Measurements from ENCODE around the gene CLN5.

CLN5 gene

DNA sequence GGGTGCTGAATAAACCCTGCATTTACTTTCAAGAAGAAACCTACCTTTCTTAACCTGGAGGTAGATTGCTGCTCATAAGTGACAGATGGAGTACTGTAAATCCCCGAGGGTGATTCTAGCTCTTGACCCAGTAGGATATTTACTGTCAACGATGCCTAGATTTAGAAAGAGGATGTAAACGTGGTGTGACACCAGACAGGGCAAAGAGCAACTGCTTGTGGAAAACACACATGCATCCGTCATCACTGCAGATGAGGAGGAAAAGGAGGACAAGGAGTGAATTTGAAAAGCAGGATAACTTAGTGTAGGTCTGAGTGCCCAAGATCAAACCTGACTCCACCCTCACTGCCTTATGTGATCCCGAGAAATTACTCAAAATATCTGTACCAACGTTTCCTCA, 9.8 kb upstream of the CLN5 start:
- H4K20me1 ChIP-seq (ENCODE audit: insufficient read depth, low read length) = no peaks in the 10 kb centered on the region
- no peak overlapping the region for H3K4me3 ChIP-seq (ENCODE audit: low read depth, low read length, poor library complexity, severe bottlenecking)
- H3K27ac ChIP-seq (ENCODE audit: low read depth, low read length, poor library complexity, severe bottlenecking) = no peak overlapping the region
- no peaks in the 10 kb centered on the region for H3F3A ChIP-seq (ENCODE audit: insufficient read depth, low read length)
- no peak overlapping the region for H2AFZ ChIP-seq (ENCODE audit: low read length)
- TF ChIP-seq CTCF (IDR thresholded peaks at IDR 0.05; ENCODE audit: low read length) (no peak), EZH2 (IDR thresholded peaks at IDR 0.05; ENCODE audit: borderline replicate concordance, low read length) (no peak)
- no peaks in the 10 kb centered on the region for H3K27me3 ChIP-seq (ENCODE audit: insufficient read depth, low read length)
- no peaks in the 10 kb centered on the region for H3K9me2 ChIP-seq (ENCODE audit: low read depth, low read length)
- H3K36me3 ChIP-seq (ENCODE audit: insufficient read depth, low read length) = no peaks in the 10 kb centered on the region
- peaks cover 7% of the 10 kb centered on the region for H3K4me1 ChIP-seq (ENCODE audit: insufficient read depth, low read length, severe bottlenecking)
- H3K9me3 ChIP-seq (ENCODE audit: low read length) = no peaks in the 10 kb centered on the region
- H3K79me2 ChIP-seq (ENCODE audit: insufficient read depth, low read length) = no peaks in the 10 kb centered on the region
- no peak overlapping the region for H3K4me2 ChIP-seq (ENCODE audit: low read length)
- H3K9ac ChIP-seq (ENCODE audit: low read length) = no peak overlapping the region

DNA sequence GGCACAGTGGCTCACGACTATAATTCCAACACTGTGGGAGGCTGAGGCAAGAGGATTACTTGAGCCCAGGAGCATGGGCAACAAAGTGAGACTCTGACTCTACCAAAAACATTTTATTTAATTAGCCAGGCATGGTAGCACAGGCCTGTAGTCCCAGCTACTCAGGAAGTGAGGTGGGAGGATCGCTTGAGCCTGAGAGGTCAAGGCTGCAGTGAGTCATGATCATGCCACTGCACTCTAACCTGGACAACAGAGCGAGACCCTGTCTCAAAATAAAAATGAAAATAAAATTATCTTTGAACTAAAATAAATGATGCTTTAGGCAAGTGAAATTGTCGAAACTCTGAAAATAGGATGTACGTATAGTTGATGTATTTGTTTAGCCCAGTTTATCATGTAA, 8.2 kb upstream of the CLN5 start:
- no peaks in the 10 kb centered on the region for H4K20me1 ChIP-seq (ENCODE audit: insufficient read depth, low read length)
- H3K27me3 ChIP-seq (ENCODE audit: insufficient read depth, low read length) = no peaks in the 10 kb centered on the region
- H2AFZ ChIP-seq (ENCODE audit: low read length) = no peak overlapping the region
- no peaks in the 10 kb centered on the region for H3K79me2 ChIP-seq (ENCODE audit: insufficient read depth, low read length)
- peaks cover 7% of the 10 kb centered on the region for H3K4me1 ChIP-seq (ENCODE audit: insufficient read depth, low read length, severe bottlenecking)
- H3K4me3 ChIP-seq (ENCODE audit: low read depth, low read length, poor library complexity, severe bottlenecking) = no peak overlapping the region
- H3F3A ChIP-seq (ENCODE audit: insufficient read depth, low read length) = no peaks in the 10 kb centered on the region
- no peaks in the 10 kb centered on the region for H3K9me2 ChIP-seq (ENCODE audit: low read depth, low read length)
- no peaks in the 10 kb centered on the region for H3K9me3 ChIP-seq (ENCODE audit: low read length)
- H3K27ac ChIP-seq (ENCODE audit: low read depth, low read length, poor library complexity, severe bottlenecking) = no peak overlapping the region
- no peak for TF ChIP-seq CTCF (IDR thresholded peaks at IDR 0.05; ENCODE audit: low read length)
- no peak for TF ChIP-seq EZH2 (IDR thresholded peaks at IDR 0.05; ENCODE audit: borderline replicate concordance, low read length)
- H3K9ac ChIP-seq (ENCODE audit: low read length) = no peak overlapping the region
- no peaks in the 10 kb centered on the region for H3K36me3 ChIP-seq (ENCODE audit: insufficient read depth, low read length)
- H3K4me2 ChIP-seq (ENCODE audit: low read length) = no peak overlapping the region

GRCh38 chr13:76991432-76991795, 467 bp upstream of the CLN5 start:
- Histone ChIP-seq H3K9ac (ENCODE audit: low read length) (peak overlapping the region; percentile 74), H3F3A (ENCODE audit: insufficient read depth, low read length) (no peaks in the 10 kb centered on the region), H4K20me1 (ENCODE audit: insufficient read depth, low read length) (no peaks in the 10 kb centered on the region), H3K36me3 (ENCODE audit: insufficient read depth, low read length) (peaks cover 10% of the 10 kb centered on the region), H3K4me2 (ENCODE audit: low read length) (peak overlapping the region; percentile 90), H3K27ac (ENCODE audit: low read depth, low read length, poor library complexity, severe bottlenecking) (peak overlapping the region; percentile 28), H3K4me3 (ENCODE audit: low read depth, low read length, poor library complexity, severe bottlenecking) (peak overlapping the region; percentile 78), H3K4me1 (ENCODE audit: insufficient read depth, low read length, severe bottlenecking) (peaks cover 24% of the 10 kb centered on the region), H3K9me2 (ENCODE audit: low read depth, low read length) (no peaks in the 10 kb centered on the region), H2AFZ (ENCODE audit: low read length) (peak overlapping the region; percentile 83), H3K9me3 (ENCODE audit: low read length) (no peaks in the 10 kb centered on the region), H3K27me3 (ENCODE audit: insufficient read depth, low read length) (no peaks in the 10 kb centered on the region), H3K79me2 (ENCODE audit: insufficient read depth, low read length) (no peaks in the 10 kb centered on the region)
- TF ChIP-seq EZH2 (IDR thresholded peaks at IDR 0.05; ENCODE audit: borderline replicate concordance, low read length) (no peak), CTCF (IDR thresholded peaks at IDR 0.05; ENCODE audit: low read length) (no peak)

Data from OCI-LY1 (cell line).